Mucosa of descending colon (tissue), 3 donors: ENCODE results near the gene RHBDL3. TPM values are rescaled to one million over a fixed set of nuclear protein-coding genes. Genes with fewer than 3 reads are reported as not detected.

ENCODE experiments used
- ATAC-seq: fragments of 200-7000 bp; cut with Tn5 transposase; one replicate; pipeline ENCODE4 v1.9.1; 2020; ENCODE audit warnings: mild to moderate bottlenecking, moderate library complexity
- DNase-seq, 3 donors: peaks; one replicate each; pipeline ENCODE4 v3.0.0-alpha.2; 2020
- H3K36me3 ChIP-seq: fragments of 200-600 bp; one replicate; pipeline ENCODE4 v1.8.0; 2021; ENCODE audit warnings: low read depth, mild to moderate bottlenecking
- H3K4me1 ChIP-seq: fragments of 200-600 bp; one replicate; pipeline ENCODE4 v1.8.0; 2021; ENCODE audit warnings: low read depth, mild to moderate bottlenecking
- H3K4me3 ChIP-seq: fragments of 200-600 bp; one replicate; pipeline ENCODE4 v1.8.0; 2021; ENCODE audit warnings: mild to moderate bottlenecking
- H3K9me3 ChIP-seq: fragments of 200-600 bp; one replicate; pipeline ENCODE4 v1.8.0; 2021; ENCODE audit warnings: mild to moderate bottlenecking
- CTCF ChIP-seq: fragments of 200-600 bp; IDR thresholded peaks from one replicate; pipeline ENCODE4 v1.8.0; 2022; ENCODE audit warnings: antibody characterized with exemption, mild to moderate bottlenecking
- intact Hi-C, 2 donors: fragments of 100-400 bp; cut with DNase I in 1 of 2; cut with micrococcal nuclease in 1 of 2; formaldehyde crosslinking; loops; one replicate each; pipeline versions ENCODE4 v1.11.0 to v1.11.1; 2022; cut with DNase I, micrococcal nuclease
- total RNA-seq, 3 donors: library from RNA; stranded (reverse); fragmentation: NEBNext Ultra II Directional in 2 of 3; extraction: Animal tissue kit (Norgen Biotek cat#: 25700) in 2 of 3; gene quantifications; one replicate each; pipeline versions ENCODE4 v1.2.1 to v1.2.4, GENCODE V29; 2021 to 2023
- donor health status: DM: no; HTN: no; CAD: no; lungs with moderate emphysema.
- donor health status: DM: no; HTN: no; CAD: no.
- donor health status: DM: no; HTN: yes; CAD: no.

Gene RHBDL3
- total RNA-seq, 3 donors from 2014 or later: 0.52 to 2.3 (median 1.3) TPM

- DNase-seq (peak in 1 of 3 donors; percentile 37), ATAC-seq (no peak)
- no peaks in the 10 kb centered on the region for H3K36me3 ChIP-seq
- intact Hi-C loops: loop anchor here in 1 of 2 donors (5.0 kb wide), 1 partner anchor 56 kb away; no protein-coding TSS in a partner anchor
- H3K4me1 ChIP-seq: peaks cover 21% of the 10 kb centered on the region
- H3K4me3 ChIP-seq: no peak overlapping the region
- no peak for TF ChIP-seq CTCF
- H3K9me3 ChIP-seq: no peaks in the 10 kb centered on the region
Measured at GRCh38 chr17:32266389-32267301, 1.0 kb downstream of the RHBDL3 start.

GRCh38 chr17:32267690-32268205 lies 2.1 kb downstream of the RHBDL3 start:
- no peak overlapping the region for H3K4me3 ChIP-seq
- TF ChIP-seq CTCF: no peak
- H3K4me1 ChIP-seq: peaks cover 21% of the 10 kb centered on the region
- ATAC-seq: peak; percentile 35
- H3K9me3 ChIP-seq: no peaks in the 10 kb centered on the region
- no peaks in the 10 kb centered on the region for H3K36me3 ChIP-seq
- DNase-seq: no peak
- intact Hi-C loops: loop anchor here in 1 of 2 donors (5.0 kb wide), 1 partner anchor 55 kb away; no protein-coding TSS in a partner anchor

GRCh38 chr17:32268734-32269288 lies 3.2 kb downstream of the RHBDL3 start:
- intact Hi-C loops: loop anchor here in 1 of 2 donors (5.0 kb wide), 1 partner anchor 53 kb away; no protein-coding TSS in a partner anchor
- DNase-seq: no peak

GRCh38 chr17:32269377-32269776 lies 3.7 kb downstream of the RHBDL3 start:
- DNase-seq: no peak
- intact Hi-C loops: loop anchor here in 1 of 2 donors (5.0 kb wide), 1 partner anchor 53 kb away; no protein-coding TSS in a partner anchor
- Histone ChIP-seq H3K4me1 (peaks cover 21% of the 10 kb centered on the region), H3K36me3 (no peaks in the 10 kb centered on the region), H3K9me3 (no peaks in the 10 kb centered on the region), H3K4me3 (no peak overlapping the region)
- ATAC-seq: no peak
- no peak for TF ChIP-seq CTCF

More at GRCh38 chr17:32268734-32269288, 3.2 kb downstream of the RHBDL3 start:
- Histone ChIP-seq H3K4me3 (no peak overlapping the region), H3K36me3 (no peaks in the 10 kb centered on the region), H3K9me3 (no peaks in the 10 kb centered on the region), H3K4me1 (peaks cover 21% of the 10 kb centered on the region)
- no peak for ATAC-seq
- TF ChIP-seq CTCF: no peak

GRCh38 chr17:32271844-32272243 lies 6.2 kb downstream of the RHBDL3 start:
- Histone ChIP-seq H3K36me3 (no peaks in the 10 kb centered on the region), H3K4me3 (no peak overlapping the region), H3K4me1 (peaks cover 4% of the 10 kb centered on the region), H3K9me3 (no peaks in the 10 kb centered on the region)
- DNase-seq: no peak
- intact Hi-C loops: no loop called here
- ATAC-seq: no peak
- TF ChIP-seq CTCF: no peak
